GM12873 (cell line): Measurements from ENCODE around the gene DLEC1.

ENCODE experiments used
- CTCF ChIP-seq: IDR thresholded peaks from 2 replicates; pipeline ENCODE4 v1.5.1; 2012; ENCODE audit warnings: low read depth, mild to moderate bottlenecking, moderate library complexity, low read length, control low read depth; ENCODE audit not compliant: insufficient read depth; ENCODE audit errors: missing control alignments

DLEC1 gene

GRCh38 chr3:38101811-38102443 is 62.9 kb downstream of the DLEC1 start:
- no peak for TF ChIP-seq CTCF

- no peak for TF ChIP-seq CTCF
Measured at GRCh38 chr3:38102444-38102814, 63.4 kb downstream of the DLEC1 start.

GRCh38 chr3:38105525-38105924 is 66.5 kb downstream of the DLEC1 start:
- TF ChIP-seq CTCF: no peak

GRCh38 chr3:38107911-38108648 is 69.1 kb downstream of the DLEC1 start:
- no peak for TF ChIP-seq CTCF

- TF ChIP-seq CTCF: no peak
Measured at GRCh38 chr3:38108649-38109579, 69.9 kb downstream of the DLEC1 start.

GRCh38 chr3:38109580-38110313 is 70.7 kb downstream of the DLEC1 start:
- no peak for TF ChIP-seq CTCF
